ENCODE results near the gene CFAP20DC.

The CFAP20DC gene

GRCh38 chr3:58784888-58785287 is 264.9 kb downstream of the CFAP20DC start:
- ChIA-PET CTCF (no interaction called here), POLR2A (ENCODE audit: low non-redundant PET) (no interaction called here)
- TF ChIP-seq CTCF (conservative IDR thresholded peaks at IDR 0.05; ENCODE audit: low read depth) = no peak
- no peak for DNase-seq (ENCODE audit: low spot score)
- H3K27ac ChIP-seq = no peak overlapping the region

- DNase-seq (ENCODE audit: low spot score) = no peak
- POLR2A ChIA-PET (ENCODE audit: low non-redundant PET) = no interaction called here
- H3K27ac ChIP-seq = no peak overlapping the region
- no peak for TF ChIP-seq CTCF (conservative IDR thresholded peaks at IDR 0.05; ENCODE audit: low read depth)
- CTCF ChIA-PET = no interaction called here
These were observed 265.4 kb downstream of the CFAP20DC start for GRCh38 chr3:58784425-58784824.

GRCh38 chr3:58783845-58784244 is 266.0 kb downstream of the CFAP20DC start:
- DNase-seq (ENCODE audit: low spot score) = no peak
- POLR2A ChIA-PET (ENCODE audit: low non-redundant PET) = no interaction called here
- H3K27ac ChIP-seq = no peak overlapping the region
- CTCF ChIA-PET = no interaction called here
- no peak for TF ChIP-seq CTCF (conservative IDR thresholded peaks at IDR 0.05; ENCODE audit: low read depth)

- ChIA-PET POLR2A (ENCODE audit: low non-redundant PET) (no interaction called here), CTCF (no interaction called here)
- TF ChIP-seq CTCF (conservative IDR thresholded peaks at IDR 0.05; ENCODE audit: low read depth) = no peak
- H3K27ac ChIP-seq = no peak overlapping the region
- no peak for DNase-seq (ENCODE audit: low spot score)
These were observed 269.9 kb downstream of the CFAP20DC start for GRCh38 chr3:58779934-58780333.

GRCh38 chr3:58776231-58776630 is 273.6 kb downstream of the CFAP20DC start:
- CTCF ChIA-PET = no interaction called here
- POLR2A ChIA-PET (ENCODE audit: low non-redundant PET) = no interaction called here
- H3K27ac ChIP-seq = no peak overlapping the region
- no peak for TF ChIP-seq CTCF (conservative IDR thresholded peaks at IDR 0.05; ENCODE audit: low read depth)
- no peak for DNase-seq (ENCODE audit: low spot score)

GRCh38 chr3:58772462-58772861 is 277.4 kb downstream of the CFAP20DC start:
- POLR2A ChIA-PET (ENCODE audit: low non-redundant PET) = no interaction called here
- DNase-seq (ENCODE audit: low spot score) = no peak
- no peak for TF ChIP-seq CTCF (conservative IDR thresholded peaks at IDR 0.05; ENCODE audit: low read depth)
- CTCF ChIA-PET = no interaction called here
- H3K27ac ChIP-seq = no peak overlapping the region

- TF ChIP-seq CTCF (conservative IDR thresholded peaks at IDR 0.05; ENCODE audit: low read depth) = no peak
- H3K27ac ChIP-seq = no peak overlapping the region
- DNase-seq (ENCODE audit: low spot score) = no peak
- ChIA-PET CTCF (no interaction called here), POLR2A (ENCODE audit: low non-redundant PET) (no interaction called here)
These were observed 280.8 kb downstream of the CFAP20DC start for GRCh38 chr3:58769065-58769464.

All from RWPE1 (cell line).